GM12875 (cell line): ENCODE measurements around the gene CDH12.
"Not testable (repeated sequence)": the region's sequence is repeated elsewhere in the genome, so short reads cannot be mapped to it uniquely, and the experiment has no call there.

Experiments used
- H3K4me3 ChIP-seq: one replicate; pipeline ENCODE4 v1.5.1; 2011; ENCODE audit warnings: low read depth, low read length, control low read depth
- TF ChIP-seq, protein P1 (sequence below): IDR thresholded peaks from 2 replicates; pipeline ENCODE4 v1.5.1; 2011; ENCODE audit warnings: low read depth, mild to moderate bottlenecking, control low read depth, inconsistent platforms, low read length, moderate library complexity, borderline replicate concordance; ENCODE audit not compliant: insufficient read depth

The CDH12 gene

DNA sequence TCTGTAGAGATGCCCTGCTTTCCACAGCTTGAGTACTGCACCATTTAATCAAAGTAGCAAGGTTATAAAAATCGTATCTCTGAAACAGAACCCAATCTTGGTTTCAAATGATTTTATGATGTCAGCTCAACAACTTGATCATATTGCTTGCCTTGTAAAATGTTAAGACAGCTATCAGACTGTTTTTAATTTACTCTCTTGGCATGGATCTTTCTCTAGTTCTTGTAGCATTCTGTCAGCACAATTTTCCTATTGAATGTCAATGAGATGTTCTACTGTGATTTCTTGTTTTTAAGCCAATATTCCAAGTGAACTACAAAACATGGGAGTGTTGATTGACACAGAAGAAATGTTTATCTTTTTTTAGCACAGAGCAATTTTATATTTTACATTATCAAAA is 313.4 kb downstream of the CDH12 start:
- TF ChIP-seq, protein P1, sequence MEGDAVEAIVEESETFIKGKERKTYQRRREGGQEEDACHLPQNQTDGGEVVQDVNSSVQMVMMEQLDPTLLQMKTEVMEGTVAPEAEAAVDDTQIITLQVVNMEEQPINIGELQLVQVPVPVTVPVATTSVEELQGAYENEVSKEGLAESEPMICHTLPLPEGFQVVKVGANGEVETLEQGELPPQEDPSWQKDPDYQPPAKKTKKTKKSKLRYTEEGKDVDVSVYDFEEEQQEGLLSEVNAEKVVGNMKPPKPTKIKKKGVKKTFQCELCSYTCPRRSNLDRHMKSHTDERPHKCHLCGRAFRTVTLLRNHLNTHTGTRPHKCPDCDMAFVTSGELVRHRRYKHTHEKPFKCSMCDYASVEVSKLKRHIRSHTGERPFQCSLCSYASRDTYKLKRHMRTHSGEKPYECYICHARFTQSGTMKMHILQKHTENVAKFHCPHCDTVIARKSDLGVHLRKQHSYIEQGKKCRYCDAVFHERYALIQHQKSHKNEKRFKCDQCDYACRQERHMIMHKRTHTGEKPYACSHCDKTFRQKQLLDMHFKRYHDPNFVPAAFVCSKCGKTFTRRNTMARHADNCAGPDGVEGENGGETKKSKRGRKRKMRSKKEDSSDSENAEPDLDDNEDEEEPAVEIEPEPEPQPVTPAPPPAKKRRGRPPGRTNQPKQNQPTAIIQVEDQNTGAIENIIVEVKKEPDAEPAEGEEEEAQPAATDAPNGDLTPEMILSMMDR, result no peak
- no peak overlapping the region for H3K4me3 ChIP-seq

DNA sequence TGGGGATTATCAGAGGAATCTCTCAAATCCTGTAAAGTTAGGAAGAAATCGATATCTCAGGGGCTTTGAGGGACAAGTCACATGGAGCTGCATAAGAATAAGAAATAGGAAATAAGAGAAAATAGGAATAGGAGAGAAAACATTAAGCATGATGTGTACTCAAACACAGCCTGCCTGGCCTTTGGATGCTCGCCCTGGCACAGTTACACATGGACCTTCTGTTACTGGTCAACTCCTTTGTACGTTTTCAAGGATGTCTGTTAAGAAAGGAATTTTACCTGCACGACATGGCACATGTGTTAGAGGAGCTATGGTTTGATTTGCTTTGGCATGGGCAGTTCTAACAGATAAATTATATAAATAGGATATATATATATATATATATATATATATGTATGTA is 321.2 kb downstream of the CDH12 start:
- TF ChIP-seq, protein P1, result no peak
- no peak overlapping the region for H3K4me3 ChIP-seq

DNA sequence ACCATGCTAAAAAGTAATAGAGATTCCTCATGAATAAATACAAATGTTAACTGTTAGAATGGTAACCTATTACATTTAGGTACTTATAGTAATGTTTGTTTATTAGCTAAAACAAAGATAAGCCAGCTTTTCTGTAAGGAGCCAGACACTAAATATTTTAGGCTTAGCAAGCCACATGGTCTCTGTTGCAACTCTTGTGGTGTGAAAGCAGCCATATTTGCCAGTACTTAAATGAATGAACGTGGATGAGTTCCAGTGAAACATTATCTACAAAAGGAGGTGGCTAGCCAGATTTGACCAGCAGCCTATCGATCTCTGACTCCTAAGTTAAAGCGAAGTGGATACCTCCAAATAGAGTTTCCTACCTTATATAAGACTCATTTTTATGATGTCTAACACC is 331.6 kb downstream of the CDH12 start:
- TF ChIP-seq, protein P1, result no peak
- no peak overlapping the region for H3K4me3 ChIP-seq

DNA sequence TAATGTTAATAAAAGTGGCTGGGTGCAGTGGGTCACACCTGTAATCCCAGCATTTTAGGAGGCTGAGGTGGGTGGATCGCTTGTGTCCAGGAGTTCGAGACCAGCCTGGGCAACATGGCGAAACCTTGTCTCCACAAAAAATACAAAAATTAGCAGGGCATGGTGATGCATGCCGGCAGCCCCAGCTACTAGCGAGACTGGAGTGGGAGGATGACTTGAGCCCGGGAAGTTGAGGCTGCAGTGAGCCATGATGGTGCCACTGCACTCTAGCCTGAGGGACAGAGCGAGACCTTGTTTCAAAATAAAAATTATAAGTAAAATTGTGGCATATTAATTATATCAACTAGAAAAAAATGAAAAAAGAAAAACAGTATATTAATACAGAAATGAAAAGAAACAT is 336.6 kb downstream of the CDH12 start:
- not testable (repeated sequence) for H3K4me3 ChIP-seq

DNA sequence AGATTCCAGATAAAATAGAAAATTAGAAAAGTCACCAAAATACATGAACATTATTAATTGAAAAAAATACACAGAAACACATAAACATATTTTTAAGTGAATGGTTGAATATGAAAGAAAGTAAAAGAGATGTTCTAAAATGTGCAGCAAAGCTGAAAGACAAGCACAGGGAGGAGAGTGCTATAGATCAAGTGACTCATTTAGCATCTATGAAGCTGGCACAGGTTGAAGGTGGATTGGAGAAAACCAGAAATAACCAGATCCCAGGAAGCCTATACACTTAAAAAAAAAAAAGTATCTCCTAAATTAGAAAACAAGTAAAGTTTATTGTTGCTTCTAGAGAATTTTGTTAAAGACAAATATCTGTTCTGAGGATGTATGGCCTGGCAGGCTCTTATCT is 338.9 kb downstream of the CDH12 start:
- TF ChIP-seq, protein P1, result no peak
- no peak overlapping the region for H3K4me3 ChIP-seq

DNA sequence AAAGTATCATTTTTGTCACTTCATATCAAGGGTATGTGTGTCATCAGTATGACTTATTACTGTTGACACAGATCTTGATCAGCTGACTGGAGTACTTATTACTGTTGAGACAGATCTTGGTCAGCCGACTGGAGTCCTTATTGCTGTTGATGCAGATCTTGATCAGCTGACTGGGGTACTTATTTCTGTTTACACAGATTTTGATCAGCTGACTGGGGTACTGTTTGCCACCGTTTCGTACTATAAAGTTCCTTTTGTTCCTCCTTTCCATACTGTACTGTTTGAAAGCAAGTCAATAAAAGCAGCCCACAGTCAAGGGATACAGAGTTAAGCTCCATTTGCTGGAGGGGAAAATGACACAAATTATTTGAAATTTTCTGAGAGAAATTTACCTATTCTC is 347.3 kb downstream of the CDH12 start:
- no peak overlapping the region for H3K4me3 ChIP-seq
- TF ChIP-seq, protein P1, result no peak

DNA sequence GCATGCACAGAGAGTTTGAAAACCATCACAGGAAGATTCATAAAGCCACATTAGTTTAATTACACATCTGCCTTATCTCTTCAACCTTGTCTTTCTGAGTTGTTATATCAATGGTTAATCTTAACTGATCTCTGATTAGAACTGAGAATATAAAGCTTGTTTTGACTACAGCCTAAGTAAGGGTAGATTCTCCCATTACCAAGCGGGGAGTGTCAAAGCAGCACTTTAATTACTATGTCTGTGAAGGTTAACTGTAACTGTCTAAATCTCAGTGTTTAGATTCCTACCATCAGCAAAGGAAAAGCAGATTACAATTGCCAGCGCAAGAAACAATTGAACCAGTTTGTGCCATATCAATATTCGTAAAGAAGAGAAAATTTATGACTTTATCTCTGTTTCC is 348.7 kb downstream of the CDH12 start:
- TF ChIP-seq, protein P1, result no peak
- H3K4me3 ChIP-seq, result no peak overlapping the region

DNA sequence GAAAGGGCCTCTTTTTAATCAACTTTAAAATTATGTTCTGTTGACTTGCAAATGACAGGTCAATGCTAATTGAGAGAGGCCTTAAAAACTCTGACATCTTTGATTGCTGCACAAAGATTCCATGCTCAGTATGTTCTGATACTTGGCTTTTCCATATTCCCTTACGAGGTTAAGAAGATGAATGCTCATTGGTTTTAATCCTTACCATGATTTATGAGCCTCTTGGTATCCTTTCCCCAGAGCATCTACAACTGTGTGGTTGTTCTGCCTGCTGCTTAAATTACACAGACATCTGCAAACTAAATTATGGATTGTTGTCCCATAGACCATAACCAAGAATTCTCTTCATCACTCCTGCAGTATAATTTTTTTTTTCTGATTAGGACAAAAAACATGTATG is 352.6 kb downstream of the CDH12 start:
- TF ChIP-seq, protein P1, result no peak
- H3K4me3 ChIP-seq, result no peak overlapping the region
